Fibroblast of villous mesenchyme (primary cell): Measurements from ENCODE around the gene ZNF154. TPM values are rescaled to one million over a fixed set of nuclear protein-coding genes. Genes with fewer than 3 reads are reported as not detected.
A peak's percentile ranks its signal among the peaks of the same experiment; 100 is the strongest.

Experiments
- DNase-seq: peaks from one replicate; pipeline ENCODE4 v3.0.0-alpha.2; 2010; ENCODE audit warnings: low read depth
- H3K4me3 ChIP-seq: 2 replicates; pipeline ENCODE4 v1.5.1; 2011; ENCODE audit warnings: low read depth, mild to moderate bottlenecking, low read length
- total RNA-seq: library from RNA; depleted of rRNA; stranded (reverse); fragments of >200 nt; gene quantifications from 2 replicates; pipeline ENCODE4 v1.2.3, GENCODE V29; 2012
- TF ChIP-seq, protein P1 (sequence below): IDR thresholded peaks from 2 replicates; pipeline ENCODE4 v1.5.1; 2012; ENCODE audit warnings: low read depth, mild to moderate bottlenecking, low read length; ENCODE audit not compliant: insufficient read depth

Gene ZNF154
- total RNA-seq, 1 donor, result 1.7 TPM

DNA sequence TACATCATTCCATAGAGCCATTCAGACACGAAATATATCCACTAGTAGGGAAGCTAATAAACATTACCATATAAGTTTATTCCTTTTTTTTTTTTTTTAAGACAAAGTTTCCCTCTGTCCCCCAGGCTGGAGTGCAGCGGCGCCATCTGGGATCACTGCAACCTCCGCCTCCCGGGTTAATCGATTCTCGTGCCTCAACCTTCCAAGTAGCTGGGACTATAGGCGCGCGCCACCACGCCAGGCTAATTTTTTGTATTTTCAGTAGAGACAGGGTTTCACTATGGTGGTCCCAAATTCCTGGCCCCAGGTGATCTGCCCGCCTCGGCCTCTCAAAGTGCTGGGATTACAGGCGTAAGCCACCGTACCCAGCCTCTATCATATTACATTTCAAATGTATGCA is 612 bp upstream of the ZNF154 start:
- DNase-seq, result no peak
- H3K4me3 ChIP-seq, result peak overlapping the region; percentile 72
- TF ChIP-seq, protein P1, sequence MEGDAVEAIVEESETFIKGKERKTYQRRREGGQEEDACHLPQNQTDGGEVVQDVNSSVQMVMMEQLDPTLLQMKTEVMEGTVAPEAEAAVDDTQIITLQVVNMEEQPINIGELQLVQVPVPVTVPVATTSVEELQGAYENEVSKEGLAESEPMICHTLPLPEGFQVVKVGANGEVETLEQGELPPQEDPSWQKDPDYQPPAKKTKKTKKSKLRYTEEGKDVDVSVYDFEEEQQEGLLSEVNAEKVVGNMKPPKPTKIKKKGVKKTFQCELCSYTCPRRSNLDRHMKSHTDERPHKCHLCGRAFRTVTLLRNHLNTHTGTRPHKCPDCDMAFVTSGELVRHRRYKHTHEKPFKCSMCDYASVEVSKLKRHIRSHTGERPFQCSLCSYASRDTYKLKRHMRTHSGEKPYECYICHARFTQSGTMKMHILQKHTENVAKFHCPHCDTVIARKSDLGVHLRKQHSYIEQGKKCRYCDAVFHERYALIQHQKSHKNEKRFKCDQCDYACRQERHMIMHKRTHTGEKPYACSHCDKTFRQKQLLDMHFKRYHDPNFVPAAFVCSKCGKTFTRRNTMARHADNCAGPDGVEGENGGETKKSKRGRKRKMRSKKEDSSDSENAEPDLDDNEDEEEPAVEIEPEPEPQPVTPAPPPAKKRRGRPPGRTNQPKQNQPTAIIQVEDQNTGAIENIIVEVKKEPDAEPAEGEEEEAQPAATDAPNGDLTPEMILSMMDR, result no peak

DNA sequence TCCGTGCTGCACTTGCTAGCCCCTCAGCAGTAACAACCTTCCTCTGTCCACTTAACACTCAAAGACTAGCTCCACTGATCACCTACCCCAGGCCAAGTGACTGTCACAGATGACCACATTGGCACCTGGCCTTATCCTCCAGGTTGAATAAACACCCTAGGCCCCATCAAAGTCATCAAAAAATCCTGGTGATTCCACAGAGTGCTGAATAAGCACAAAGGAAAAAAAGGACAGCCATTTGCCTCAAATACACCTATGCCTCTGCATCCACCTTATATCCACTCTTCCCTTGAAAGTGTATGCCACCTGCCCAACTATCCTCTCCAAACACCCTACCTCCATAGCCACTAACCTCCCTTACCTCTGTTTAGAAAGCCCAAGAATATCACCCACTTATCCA is 2.7 kb downstream of the ZNF154 start:
- H3K4me3 ChIP-seq, result no peak overlapping the region
- DNase-seq, result no peak
- TF ChIP-seq, protein P1, result no peak

GRCh38 chr19:57701625-57702024 is 7.4 kb downstream of the ZNF154 start:
- DNase-seq, result no peak
- H3K4me3 ChIP-seq, result no peak overlapping the region
- TF ChIP-seq, protein P1, result no peak

- DNase-seq, result no peak
- TF ChIP-seq, protein P1, result no peak
- no peak overlapping the region for H3K4me3 ChIP-seq
Observed at GRCh38 chr19:57689750-57690149, 19.3 kb downstream of the ZNF154 start.

DNA sequence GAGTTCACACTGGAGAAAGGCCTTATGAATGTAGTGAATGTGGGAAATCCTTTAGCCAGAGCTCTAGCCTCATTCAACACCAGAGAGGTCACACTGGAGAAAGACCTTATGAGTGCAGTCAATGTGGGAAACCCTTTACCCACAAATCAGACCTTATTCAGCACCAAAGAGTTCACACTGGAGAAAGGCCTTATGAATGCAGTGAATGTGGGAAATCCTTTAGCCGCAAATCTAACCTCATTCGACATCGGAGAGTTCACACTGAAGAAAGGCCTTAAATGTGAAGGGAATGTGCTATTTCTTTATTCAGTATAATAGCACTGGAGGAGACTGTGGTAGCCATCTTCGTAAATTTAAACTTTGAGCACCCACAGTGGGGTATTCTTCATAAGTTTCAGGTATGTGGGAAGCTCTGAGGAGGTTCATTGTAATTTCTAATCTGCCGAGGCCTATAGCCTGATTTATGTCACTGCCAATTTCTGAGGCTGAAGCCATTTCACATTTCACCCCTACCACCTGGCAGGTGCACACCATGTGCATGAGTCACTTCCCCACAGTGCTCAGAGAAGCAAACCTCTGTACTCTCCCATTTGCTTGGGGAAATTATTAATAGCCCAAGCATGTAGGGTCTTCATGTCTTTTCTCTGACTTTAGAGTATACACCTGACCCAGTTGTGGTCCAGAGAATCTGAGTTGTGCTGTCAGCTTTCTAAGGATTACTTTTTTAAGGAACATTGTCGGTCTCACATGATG is 20.8 kb downstream of the ZNF154 start:
- TF ChIP-seq, protein P1, result no peak
- no peak overlapping the region for H3K4me3 ChIP-seq
- DNase-seq, result no peak

- TF ChIP-seq, protein P1, result no peak
Observed at GRCh38 chr19:57687363-57688010, 21.5 kb downstream of the ZNF154 start.

More at GRCh38 chr19:57687363-57688010, 21.5 kb downstream of the ZNF154 start:
- no peak for DNase-seq
- H3K4me3 ChIP-seq, result no peak overlapping the region
